H1 (cell line): Measurements from ENCODE around the gene SEC61A1. TPM values are rescaled to one million over a fixed set of nuclear protein-coding genes. Genes with fewer than 3 reads are reported as not detected.

Experiments used
- CTCF ChIA-PET: fragments of 300-600 bp; sonication (Branson Sonifier 250); formaldehyde crosslinking; loops from one replicate; lab custom pipeline; 2021; ENCODE audit not compliant: partially characterized antibody; lab: Charles Lee
- POLR2A ChIA-PET: fragments of 300-600 bp; sonication (Branson Sonifier 250); formaldehyde crosslinking; loops from one replicate; lab custom pipeline; 2021; ENCODE audit warnings: inconsistent platforms; ENCODE audit not compliant: partially characterized antibody; lab: Charles Lee
- DNase-seq, 2 experiments: peaks; one replicate each; pipeline versions ENCODE4 v3.0.0 to v3.0.0-alpha.2; 2010 to 2022; ENCODE audit warnings: low spot score in 2 of 2, low read depth in 1 of 2, mixed read lengths in 1 of 2
- FAIRE-seq: peaks from 2 replicates; lab custom pipeline; 2011; peaks lifted over from hg19 to GRCh38; lab: Jason Lieb, UNC
- H2AFZ ChIP-seq: 2 replicates; pipeline ENCODE4 v1.8.1; 2012; ENCODE audit warnings: low read length, inconsistent platforms
- H2AK5ac ChIP-seq: 2 replicates; pipeline ENCODE4 v1.6.1; 2013; ENCODE audit warnings: low read depth, low read length
- H2BK120ac ChIP-seq: replicated peaks from 2 replicates; pipeline ENCODE3; 2013; ENCODE audit warnings: low read depth, low read length, inconsistent platforms
- H2BK12ac ChIP-seq: 2 replicates; pipeline ENCODE4 v1.6.1; 2013; ENCODE audit warnings: low read depth, low read length
- H2BK15ac ChIP-seq: 2 replicates; pipeline ENCODE4 v1.6.1; 2013; ENCODE audit warnings: low read length
- H2BK20ac ChIP-seq: 2 replicates; pipeline ENCODE4 v1.6.1; 2013; ENCODE audit warnings: low read length
- H2BK5ac ChIP-seq: 2 replicates; pipeline ENCODE4 v1.6.1; 2013; ENCODE audit warnings: low read depth, low read length
- H3K14ac ChIP-seq: 2 replicates; pipeline ENCODE4 v1.6.1; 2013; ENCODE audit warnings: inconsistent platforms; ENCODE audit not compliant: insufficient read length
- H3K18ac ChIP-seq: 2 replicates; pipeline ENCODE4 v1.6.1; 2013; ENCODE audit warnings: low read length; ENCODE audit errors: extremely low read depth
- H3K23ac ChIP-seq: 2 replicates; pipeline ENCODE4 v1.6.1; 2013; ENCODE audit warnings: inconsistent platforms; ENCODE audit not compliant: insufficient read length
- H3K23me2 ChIP-seq: 2 replicates; pipeline ENCODE4 v1.6.1; 2013; ENCODE audit warnings: low read depth, low read length
- H3K27ac ChIP-seq: 2 replicates; pipeline ENCODE4 v1.6.1; 2011; ENCODE audit warnings: low read depth, low read length, inconsistent platforms
- H3K27me3 ChIP-seq, 4 experiments: replicated peaks in 1 of 4; 1 replicate in 1 of 4; 2 replicates in 3 of 4; pipeline versions ENCODE4 v1.6.1 to v1.8.1; 2011 to 2013; ENCODE audit warnings: low read length in 3 of 4, mild to moderate bottlenecking in 3 of 4, inconsistent platforms in 2 of 4, mixed read lengths in 2 of 4, moderate library complexity in 1 of 4; ENCODE audit not compliant: control insufficient read depth in 3 of 4, insufficient read depth in 3 of 4; ENCODE audit errors: extremely low read depth in 1 of 4
- H3K36me3 ChIP-seq, 4 experiments: 2 replicates each; pipeline versions ENCODE4 v1.6.1 to v1.8.1; 2011 to 2013; ENCODE audit warnings: mild to moderate bottlenecking in 4 of 4, low read length in 3 of 4, moderate library complexity in 2 of 4, control low read depth in 1 of 4, inconsistent platforms in 1 of 4; ENCODE audit not compliant: insufficient read depth in 4 of 4, control insufficient read depth in 2 of 4
- H3K4ac ChIP-seq: replicated peaks from 2 replicates; pipeline ENCODE3; 2013; ENCODE audit warnings: low read length, low read depth, mixed read lengths, inconsistent platforms; ENCODE audit not compliant: insufficient read length
- H3K4me1 ChIP-seq, 4 experiments: replicated peaks in 1 of 4; 1 replicate in 1 of 4; 2 replicates in 3 of 4; pipeline versions ENCODE4 v1.6.1 to v1.8.1; 2011 to 2013; ENCODE audit warnings: low read length in 3 of 4, inconsistent platforms in 2 of 4, mixed read lengths in 1 of 4; ENCODE audit not compliant: insufficient read depth in 4 of 4, control insufficient read depth in 3 of 4
- H3K4me2 ChIP-seq, 2 experiments: 2 replicates each; pipeline versions ENCODE4 v1.6.1 to v1.8.1; 2011 to 2013; ENCODE audit warnings: low read depth in 2 of 2, low read length in 2 of 2, control low read depth in 1 of 2, inconsistent platforms in 1 of 2, mild to moderate bottlenecking in 1 of 2; ENCODE audit not compliant: insufficient read depth in 1 of 2
- H3K4me3 ChIP-seq, 4 experiments: fragments of 200-600, 300-600 bp in 1 of 4; sonication (generic), shearing (Covaris generic), sonication (Bioruptor Twin) in 1 of 4; 2 replicates each; pipeline versions ENCODE4 v1.5.1 to v1.8.1; 2011 to 2016; ENCODE audit warnings: low read length in 4 of 4, low read depth in 3 of 4, control low read depth in 2 of 4, inconsistent platforms in 2 of 4, mild to moderate bottlenecking in 2 of 4, mixed read lengths in 1 of 4, moderate library complexity in 1 of 4; ENCODE audit not compliant: insufficient read depth in 2 of 4; ENCODE audit errors: extremely low read depth in 1 of 4
- H3K56ac ChIP-seq: replicated peaks from 2 replicates; pipeline ENCODE3; 2013; ENCODE audit warnings: low read depth, mild to moderate bottlenecking, mixed read lengths, low read length, inconsistent platforms; ENCODE audit not compliant: insufficient read length
- H3K79me1 ChIP-seq: 2 replicates; pipeline ENCODE4 v1.6.1; 2013; ENCODE audit warnings: low read depth, low read length, control low read depth
- H3K79me2 ChIP-seq, 2 experiments: 2 replicates each; pipeline versions ENCODE4 v1.6.1 to v1.8.1; 2012 to 2013; ENCODE audit warnings: low read length in 2 of 2, mild to moderate bottlenecking in 2 of 2, inconsistent platforms in 1 of 2; ENCODE audit not compliant: insufficient read depth in 2 of 2, control insufficient read depth in 1 of 2
- H3K9ac ChIP-seq, 4 experiments: replicated peaks in 1 of 4; 1 replicate in 1 of 4; 2 replicates in 3 of 4; pipeline versions ENCODE4 v1.6.1 to v1.8.1; 2011 to 2013; ENCODE audit warnings: low read depth in 3 of 4, low read length in 3 of 4, control low read depth in 2 of 4, mild to moderate bottlenecking in 2 of 4, moderate library complexity in 2 of 4, inconsistent platforms in 1 of 4; ENCODE audit errors: extremely low read depth in 1 of 4
- H3K9me3 ChIP-seq, 2 experiments: 2 replicates each; pipeline versions ENCODE4 v1.6.1 to v1.8.1; 2012 to 2013; ENCODE audit warnings: mild to moderate bottlenecking in 2 of 2, moderate library complexity in 2 of 2, control low read depth in 1 of 2, inconsistent platforms in 1 of 2, low read depth in 1 of 2, low read length in 1 of 2, mixed read lengths in 1 of 2; ENCODE audit not compliant: insufficient read depth in 2 of 2
- H4K20me1 ChIP-seq, 2 experiments: replicated peaks in 1 of 2; 2 replicates each; pipeline versions ENCODE3 to v1.8.1; 2011 to 2013; ENCODE audit warnings: inconsistent platforms in 2 of 2, low read length in 2 of 2, mild to moderate bottlenecking in 1 of 2; ENCODE audit not compliant: insufficient read depth in 2 of 2, control insufficient read depth in 1 of 2
- H4K5ac ChIP-seq: 2 replicates; pipeline ENCODE4 v1.6.1; 2013; ENCODE audit warnings: low read length, low read depth, mixed read lengths, inconsistent platforms; ENCODE audit not compliant: insufficient read length
- H4K8ac ChIP-seq: 2 replicates; pipeline ENCODE4 v1.8.0; 2013; ENCODE audit warnings: mild to moderate bottlenecking, moderate library complexity, low read length, inconsistent platforms; ENCODE audit not compliant: insufficient read depth; ENCODE audit errors: extremely low read depth
- H4K91ac ChIP-seq: replicated peaks from 2 replicates; pipeline ENCODE3; 2013; ENCODE audit warnings: low read length, mixed read lengths, inconsistent platforms; ENCODE audit not compliant: insufficient read length
- ASH2L ChIP-seq: fragments of 200-600, 300-600 bp; sonication (generic); IDR thresholded peaks from one replicate; pipeline ENCODE4 v1.7.1; 2017; ENCODE audit warnings: low read length
- BCL11A ChIP-seq, 2 experiments: IDR thresholded peaks; one replicate each; pipeline ENCODE4 v1.6.1; 2011; ENCODE audit warnings: low read depth in 2 of 2, low read length in 2 of 2, mild to moderate bottlenecking in 2 of 2
- BRCA1 ChIP-seq: IDR thresholded peaks from 2 replicates; pipeline ENCODE4 v1.6.1; 2012; ENCODE audit warnings: low read depth, low read length, improper control_type of control experiment
- CHD2 ChIP-seq: IDR thresholded peaks from 2 replicates; pipeline ENCODE4 v1.6.1; 2012; ENCODE audit warnings: low read length, improper control_type of control experiment
- CREB1 ChIP-seq: IDR thresholded peaks from 2 replicates; pipeline ENCODE4 v1.6.1; 2012; ENCODE audit warnings: inconsistent platforms
- EGR1 ChIP-seq: IDR thresholded peaks from 2 replicates; pipeline ENCODE4 v1.6.1; 2011; ENCODE audit warnings: low read depth, low read length, borderline replicate concordance
- GABPA ChIP-seq: IDR thresholded peaks from 2 replicates; pipeline ENCODE4 v1.6.1; 2011; ENCODE audit warnings: mild to moderate bottlenecking, low read length, moderate library complexity, borderline replicate concordance; ENCODE audit not compliant: insufficient read depth
- NANOG ChIP-seq: IDR thresholded peaks from 2 replicates; pipeline ENCODE4 v1.6.1; 2011; ENCODE audit warnings: low read length, low read depth, mild to moderate bottlenecking, inconsistent platforms; ENCODE audit not compliant: insufficient read depth, poor library complexity, severe bottlenecking
- POLR2AphosphoS5 ChIP-seq: IDR thresholded peaks from 2 replicates; pipeline ENCODE4 v1.6.1; 2011; ENCODE audit warnings: low read depth, low read length
- POU5F1 ChIP-seq: IDR thresholded peaks from 2 replicates; pipeline ENCODE4 v1.6.1; 2011; ENCODE audit warnings: low read depth, mild to moderate bottlenecking, low read length, moderate library complexity
- RBBP5 ChIP-seq: IDR thresholded peaks from 2 replicates; pipeline ENCODE4 v1.7.1; 2012; ENCODE audit warnings: low read depth, mild to moderate bottlenecking, inconsistent platforms, low read length, moderate library complexity, borderline replicate concordance
- RNF2 ChIP-seq: fragments of 200-900, 300-1000 bp; sonication (generic); IDR thresholded peaks from 2 replicates; pipeline ENCODE4 v1.7.1; 2016; ENCODE audit warnings: borderline replicate concordance, low read depth, mild to moderate bottlenecking, antibody characterized with exemption, low read length; ENCODE audit not compliant: poor library complexity, severe bottlenecking; ENCODE audit errors: missing control alignments
- SIX5 ChIP-seq: IDR thresholded peaks from 2 replicates; pipeline ENCODE4 v1.6.1; 2011; ENCODE audit warnings: mild to moderate bottlenecking, low read depth, low read length
- TAF1 ChIP-seq: IDR thresholded peaks from 2 replicates; pipeline ENCODE4 v1.6.1; 2011; ENCODE audit warnings: mild to moderate bottlenecking, low read depth, low read length
- TCF12 ChIP-seq: IDR thresholded peaks from 2 replicates; pipeline ENCODE4 v1.6.1; 2011; ENCODE audit warnings: low read depth, mild to moderate bottlenecking, low read length
- WGBS, 2 experiments: shearing (Covaris generic) in 1 of 2; methylation state at CpG; one replicate each; pipeline versions ENCODE4 v1.1.6 to v1.1.7; 2013 to 2015; ENCODE audit warnings: low lambda C conversion rate in 2 of 2, mixed read lengths in 2 of 2, inconsistent platforms in 1 of 2, low coverage in 1 of 2, missing lambda C conversion rate in 1 of 2; ENCODE audit not compliant: insufficient replicate concordance in 2 of 2, insufficient coverage in 1 of 2, insufficient read length in 1 of 2; ENCODE audit errors: extremely low coverage in 1 of 2, missing lambda C conversion rate in 1 of 2; 5-methylcytosine and 5-hydroxymethylcytosine counted together
- polyA plus RNA-seq, 7 experiments: library from polyadenylated mRNA; depleted of rRNA in 3 of 7; stranded (reverse) in 5 of 7; unstranded in 2 of 7; fragments of >200 nt in 5 of 7; fragments of 200-250 nt in 2 of 7; gene quantifications; 1 replicate in 5 of 7; 2 replicates in 1 of 7; 4 replicates in 1 of 7; pipeline versions ENCODE4 v1.2.1 to v1.2.3, GENCODE V29; 2011 to 2013; ENCODE audit warnings: missing spikeins in 2 of 7, mixed read lengths in 2 of 7
- total RNA-seq: library from RNA; stranded (reverse); fragmentation: NEBNext Ultra II Directional; extraction: Animal tissue kit (Norgen Biotek cat#: 25700); gene quantifications from 2 replicates; pipeline ENCODE4 v1.2.1, GENCODE V29; 2021

The SEC61A1 gene
- total and polyA plus RNA-seq, 2 of the 8 experiments (the other 6 are each of a cell fraction or from before 2014, with no cell fraction given): 133 to 165 TPM

DNA sequence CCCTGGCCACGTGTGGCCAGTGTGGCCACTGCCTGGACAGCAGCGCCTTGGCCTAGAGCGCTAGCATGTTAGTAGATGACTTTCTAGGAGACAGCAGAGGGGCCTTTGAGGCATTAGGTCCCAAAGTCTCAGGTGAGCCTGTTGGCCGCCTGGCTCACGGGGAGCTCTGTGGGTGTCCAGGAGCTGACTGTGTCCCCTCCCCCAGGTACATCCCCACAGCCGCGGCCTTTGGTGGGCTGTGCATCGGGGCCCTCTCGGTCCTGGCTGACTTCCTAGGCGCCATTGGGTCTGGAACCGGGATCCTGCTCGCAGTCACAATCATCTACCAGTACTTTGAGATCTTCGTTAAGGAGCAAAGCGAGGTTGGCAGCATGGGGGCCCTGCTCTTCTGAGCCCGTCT is 17.0 kb downstream of the SEC61A1 start:
- Histone ChIP-seq H4K8ac (peak overlapping the region; percentile 35; the same call in 1 of the 2 replicates), H2BK12ac (no peak overlapping the region), H2BK20ac (no peak overlapping the region), H4K91ac (no peak overlapping the region), H3K9ac (no peak overlapping the region), H3K27ac (no peak overlapping the region), H3K18ac (no peak overlapping the region), H3K23me2 (no peaks in the 10 kb centered on the region), H3K4me2 (no peak overlapping the region), H4K20me1 (peaks cover 9 to 20% of the 10 kb centered on the region in 2 experiments), H3K4me3 (no peak overlapping the region), H3K9me3 (no peaks in the 10 kb centered on the region), H3K79me2 (no peaks in the 10 kb centered on the region), H3K56ac (no peak overlapping the region), H2AK5ac (no peak overlapping the region), H3K79me1 (peaks cover 4% of the 10 kb centered on the region; the same call in 1 of the 2 replicates), H2AFZ (no peak overlapping the region), H3K36me3 (peaks cover 42 to 81% (median 71%) of the 10 kb centered on the region in 4 experiments), H3K27me3 (no peaks in the 10 kb centered on the region), H3K4me1 (no peaks in the 10 kb centered on the region), H2BK5ac (no peak overlapping the region), H2BK15ac (no peak overlapping the region), H3K14ac (no peak overlapping the region), H2BK120ac (no peak overlapping the region), H4K5ac (no peak overlapping the region), H3K23ac (no peak overlapping the region), H3K4ac (no peak overlapping the region)
- ChIA-PET CTCF (interaction anchor here (0.8 to 7.1 kb wide), 9 partner anchors 10 to 64 kb away, joined by 3 to 62 read pairs (median 5); no protein-coding TSS in a partner anchor), POLR2A (interaction anchor here (1.1 to 1.4 kb wide), 3 partner anchors 10 to 63 kb away, joined by 3 read pairs; no protein-coding TSS in a partner anchor)
- TF ChIP-seq TAF1 (no peak), RNF2 (no peak), POU5F1 (no peak), BCL11A (IDR thresholded peaks at IDR 0.05; ENCODE audit: low read depth in 2 of 2, low read length in 2 of 2) (no peak), EGR1 (no peak), CREB1 (no peak), BRCA1 (no peak), TCF12 (no peak), GABPA (no peak), CHD2 (no peak), POLR2AphosphoS5 (no peak), RBBP5 (no peak), SIX5 (no peak), ASH2L (no peak), NANOG (no peak)
- 93% methylated on average over 15 of the region's 15 CpGs; no CpG with 5 or more reads in 1 of the 2 experiments for WGBS, 2 experiments
- DNase-seq (no peak), FAIRE-seq (no peak)
